Thyroid gland (tissue), 4 donors: ENCODE results near the gene SDR42E2.

Experiments used
- CTCF ChIP-seq, 6 experiments: fragments of 200-600 bp in 3 of 6; fragments of 450-650 bp in 3 of 6; sonication (generic) in 3 of 6; IDR thresholded peaks; one replicate each; pipeline ENCODE4 v1.5.1; 2016 to 2019; ENCODE audit warnings: antibody characterized with exemption in 6 of 6, mild to moderate bottlenecking in 2 of 6, inconsistent platforms in 1 of 6, moderate library complexity in 1 of 6
- POLR2A ChIP-seq, 2 donors: fragments of 450-650 bp; IDR thresholded peaks; one replicate each; pipeline ENCODE4 v1.6.1; 2017; ENCODE audit warnings: antibody characterized with exemption in 2 of 2, mild to moderate bottlenecking in 2 of 2, moderate library complexity in 1 of 2

- no peak for TF ChIP-seq CTCF (IDR thresholded peaks at IDR 0.05)
- no peak for TF ChIP-seq POLR2A (IDR thresholded peaks at IDR 0.05)
These were observed 36.2 kb upstream of the SDR42E2 start for GRCh38 chr16:22126037-22126558.
